NCI-H1105 (cell line): ENCODE measurements around the gene AQP2.
"Not testable (repeated sequence)": the region's sequence is repeated elsewhere in the genome, so short reads cannot be mapped to it uniquely, and the experiment has no call there.

Experiments used
- DNase-seq: peaks from one replicate; lab custom pipeline; 2025; lab: John Stamatoyannopoulos, UW

The AQP2 gene

GRCh38 chr12:49969651-49970429 is 19.3 kb downstream of the AQP2 start:
- DNase-seq = no peak

- DNase-seq = no peak
These were observed 20.1 kb downstream of the AQP2 start for GRCh38 chr12:49970658-49971057.

GRCh38 chr12:49971141-49971540 is 20.6 kb downstream of the AQP2 start:
- no peak for DNase-seq

- no peak for DNase-seq
These were observed 21.6 kb downstream of the AQP2 start for GRCh38 chr12:49972129-49972528.

GRCh38 chr12:49972641-49973360 is 22.3 kb downstream of the AQP2 start, which contains the start of gene AQP6:
TSS of gene AQP6 (plus strand) at chr12:49972947. CDS start at chr12:49973174, 227 bp downstream.
- no peak for DNase-seq

GRCh38 chr12:49973361-49973830 is 22.9 kb downstream of the AQP2 start:
- no peak for DNase-seq

GRCh38 chr12:49974231-49974675 is 23.7 kb downstream of the AQP2 start:
- no peak for DNase-seq

- DNase-seq = no peak
These were observed 24.3 kb downstream of the AQP2 start for GRCh38 chr12:49974677-49975317.

GRCh38 chr12:49975318-49975761 is 24.8 kb downstream of the AQP2 start:
- DNase-seq = no peak

GRCh38 chr12:49976557-49976956 is 26.0 kb downstream of the AQP2 start:
- no peak for DNase-seq

GRCh38 chr12:49978125-49978524 is 27.6 kb downstream of the AQP2 start:
- no peak for DNase-seq

- DNase-seq = no peak
These were observed 28.6 kb downstream of the AQP2 start for GRCh38 chr12:49979016-49979586.

- DNase-seq = no peak
These were observed 29.3 kb downstream of the AQP2 start for GRCh38 chr12:49979791-49980190.

- DNase-seq = no peak
These were observed 30.2 kb downstream of the AQP2 start for GRCh38 chr12:49980501-49981349.

GRCh38 chr12:49982246-49983087 is 31.9 kb downstream of the AQP2 start:
- DNase-seq = no peak

GRCh38 chr12:49983892-49984291 is 33.4 kb downstream of the AQP2 start:
- peak; percentile 52 for DNase-seq

GRCh38 chr12:49984476-49985359 is 34.2 kb downstream of the AQP2 start:
- DNase-seq = no peak

- no peak for DNase-seq
These were observed 35.4 kb downstream of the AQP2 start for GRCh38 chr12:49985981-49986380.

- DNase-seq = not testable (repeated sequence)
These were observed 35.9 kb downstream of the AQP2 start for GRCh38 chr12:49986476-49986875.
